ENCODE measurements around the gene GRID1. TPM values are rescaled to one million over a fixed set of nuclear protein-coding genes. Genes with fewer than 3 reads are reported as not detected.

GRID1 gene
- total RNA-seq, 1 donor from 2014 or later: 7.1 TPM

DNA sequence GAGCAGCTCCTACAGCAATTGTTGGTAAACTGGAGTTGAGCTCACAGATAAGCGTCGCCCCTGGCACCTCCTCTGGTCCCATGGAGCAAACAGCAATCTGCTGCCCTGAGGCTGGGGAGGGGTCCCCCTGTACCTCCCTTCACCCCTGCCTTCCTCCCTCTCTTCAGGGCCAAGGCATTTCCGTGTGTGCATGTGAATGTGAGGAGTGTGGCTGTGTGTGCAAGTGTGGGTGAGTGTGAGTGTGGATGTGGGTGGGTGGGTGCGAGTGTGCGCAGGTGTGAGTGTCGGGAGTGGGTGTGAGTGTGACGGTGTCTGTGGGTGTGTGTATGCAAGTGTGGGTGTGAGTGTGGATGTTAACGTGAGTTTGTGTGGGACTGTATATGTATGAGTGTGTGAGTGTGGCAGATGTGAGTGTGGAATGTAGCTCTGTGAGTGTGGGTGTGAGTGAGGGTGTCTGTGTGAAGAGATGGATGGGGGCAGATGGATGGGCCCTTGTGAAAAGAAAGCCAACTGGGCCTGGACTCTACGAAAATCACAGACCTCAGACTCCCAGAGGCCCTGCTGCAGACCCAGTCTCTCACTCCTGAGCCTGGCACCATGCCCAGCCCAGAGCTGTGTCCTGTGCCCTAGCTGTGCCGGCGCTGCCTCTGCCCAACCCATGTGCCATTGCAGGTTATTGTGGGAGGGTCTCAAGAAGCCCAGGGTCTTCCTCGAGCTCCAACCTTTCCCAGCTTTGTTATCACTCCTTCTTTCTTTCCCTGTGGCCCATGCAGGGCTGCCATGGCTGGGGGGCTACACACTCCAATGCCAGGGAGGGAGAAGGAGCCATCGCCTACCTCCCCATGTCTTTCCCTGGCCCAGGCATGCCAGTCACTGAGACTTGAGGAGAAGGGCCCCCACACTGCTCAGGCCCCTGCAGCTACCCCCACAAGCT lies 73.9 kb downstream of the GRID1 start:
- TF ChIP-seq POLR2A (IDR thresholded peaks at IDR 0.05) (no peak), POLR2AphosphoS5 (IDR thresholded peaks at IDR 0.05; ENCODE audit: insufficient read depth in 1 of 2, low read depth in 1 of 2) (no peak)
- TF ChIP-seq, protein P1, sequence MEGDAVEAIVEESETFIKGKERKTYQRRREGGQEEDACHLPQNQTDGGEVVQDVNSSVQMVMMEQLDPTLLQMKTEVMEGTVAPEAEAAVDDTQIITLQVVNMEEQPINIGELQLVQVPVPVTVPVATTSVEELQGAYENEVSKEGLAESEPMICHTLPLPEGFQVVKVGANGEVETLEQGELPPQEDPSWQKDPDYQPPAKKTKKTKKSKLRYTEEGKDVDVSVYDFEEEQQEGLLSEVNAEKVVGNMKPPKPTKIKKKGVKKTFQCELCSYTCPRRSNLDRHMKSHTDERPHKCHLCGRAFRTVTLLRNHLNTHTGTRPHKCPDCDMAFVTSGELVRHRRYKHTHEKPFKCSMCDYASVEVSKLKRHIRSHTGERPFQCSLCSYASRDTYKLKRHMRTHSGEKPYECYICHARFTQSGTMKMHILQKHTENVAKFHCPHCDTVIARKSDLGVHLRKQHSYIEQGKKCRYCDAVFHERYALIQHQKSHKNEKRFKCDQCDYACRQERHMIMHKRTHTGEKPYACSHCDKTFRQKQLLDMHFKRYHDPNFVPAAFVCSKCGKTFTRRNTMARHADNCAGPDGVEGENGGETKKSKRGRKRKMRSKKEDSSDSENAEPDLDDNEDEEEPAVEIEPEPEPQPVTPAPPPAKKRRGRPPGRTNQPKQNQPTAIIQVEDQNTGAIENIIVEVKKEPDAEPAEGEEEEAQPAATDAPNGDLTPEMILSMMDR (IDR thresholded peaks at IDR 0.05): no peak
- H3K27ac ChIP-seq: no peak overlapping the region
- H3K4me3 ChIP-seq: no peak overlapping the region
- DNase-seq (ENCODE audit: extremely low spot score in 2 of 2): peak; percentile 72 to 94
- no peaks in the 10 kb centered on the region for H3K27me3 ChIP-seq
- no peaks in the 10 kb centered on the region for H3K9me3 ChIP-seq
- H3K36me3 ChIP-seq: no peaks in the 10 kb centered on the region
- H3K4me1 ChIP-seq: no peaks in the 10 kb centered on the region
- intact Hi-C loops (cut with DNase I): no loop called here

DNA sequence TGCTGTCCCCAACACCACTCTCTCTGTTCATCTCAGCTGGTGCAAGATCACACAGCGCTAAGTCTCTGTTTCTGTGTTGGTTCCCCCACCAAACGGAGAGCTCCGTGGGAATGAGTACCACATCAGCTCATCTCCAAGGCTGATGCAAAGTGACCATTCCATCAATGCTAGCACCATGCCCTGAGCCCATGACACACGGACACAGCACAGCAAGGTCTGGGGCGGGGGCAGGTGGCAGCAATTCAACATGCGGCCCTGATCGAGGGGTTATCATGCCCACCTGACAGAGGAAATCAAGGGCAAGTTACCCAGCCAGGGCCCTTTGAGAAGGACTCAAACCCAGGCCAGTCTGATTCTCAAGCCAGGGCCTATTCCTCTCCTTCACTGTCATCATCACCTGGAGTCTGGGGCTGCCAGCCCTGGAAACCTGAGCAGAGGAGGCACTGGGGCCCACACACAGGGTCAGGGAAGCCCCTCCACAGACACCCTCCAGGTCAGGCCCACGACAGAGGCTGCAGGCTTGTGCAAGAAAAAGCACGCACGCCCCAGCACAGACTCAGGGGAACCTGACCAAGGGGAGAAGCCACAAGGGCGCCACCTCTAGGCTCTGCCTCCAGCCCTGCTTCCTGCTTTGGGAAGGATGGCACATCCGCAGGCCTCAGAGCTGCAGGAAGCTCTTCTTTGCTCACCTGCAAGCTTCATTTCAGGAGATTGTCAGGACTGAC lies 74.8 kb downstream of the GRID1 start:
- peak; percentile 74 to 80 for DNase-seq (ENCODE audit: extremely low spot score in 2 of 2)
- intact Hi-C loops (cut with DNase I): no loop called here
- no peak overlapping the region for H3K4me3 ChIP-seq
- H3K36me3 ChIP-seq: no peaks in the 10 kb centered on the region
- H3K9me3 ChIP-seq: no peaks in the 10 kb centered on the region
- TF ChIP-seq POLR2AphosphoS5 (IDR thresholded peaks at IDR 0.05; ENCODE audit: insufficient read depth in 1 of 2, low read depth in 1 of 2) (no peak), POLR2A (IDR thresholded peaks at IDR 0.05) (no peak)
- TF ChIP-seq, protein P1 (IDR thresholded peaks at IDR 0.05): no peak
- H3K4me1 ChIP-seq: no peaks in the 10 kb centered on the region
- no peaks in the 10 kb centered on the region for H3K27me3 ChIP-seq
- no peak overlapping the region for H3K27ac ChIP-seq

DNA sequence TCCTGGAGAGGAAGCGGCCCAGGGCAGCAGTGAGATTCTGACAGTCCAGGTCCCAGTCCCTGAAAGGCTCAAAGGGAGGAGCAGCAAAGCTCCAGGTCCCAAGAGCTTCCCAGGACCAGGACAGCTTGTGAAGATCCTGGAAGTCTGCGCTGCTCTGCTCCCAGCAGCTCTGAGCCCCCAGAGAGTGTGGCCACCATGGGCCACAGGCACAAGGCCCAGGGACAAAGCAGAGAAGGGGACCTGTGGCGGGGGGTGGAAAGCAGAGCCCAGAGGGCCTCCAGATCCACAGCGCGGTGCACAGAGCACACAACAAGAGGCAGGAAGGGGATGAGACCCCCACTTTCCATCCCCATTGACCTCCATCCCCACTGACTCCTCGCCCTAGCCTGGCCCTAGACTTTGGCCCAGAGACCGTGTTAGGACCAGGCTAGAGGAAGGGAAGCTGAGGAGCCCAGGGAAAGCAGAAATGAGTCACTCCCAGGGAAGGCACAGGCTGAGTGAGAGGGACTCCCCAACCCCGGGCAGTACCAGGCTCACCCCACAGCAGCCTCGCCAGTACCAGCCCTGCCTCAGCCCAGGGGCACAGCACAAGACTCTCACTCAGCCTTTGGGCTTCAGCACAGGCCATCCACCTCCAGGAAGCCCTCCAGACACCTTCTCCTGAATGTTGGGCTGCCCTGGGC lies 75.5 kb downstream of the GRID1 start:
- Histone ChIP-seq H3K36me3 (no peaks in the 10 kb centered on the region), H3K4me1 (no peaks in the 10 kb centered on the region), H3K27ac (no peak overlapping the region), H3K27me3 (no peaks in the 10 kb centered on the region), H3K9me3 (no peaks in the 10 kb centered on the region), H3K4me3 (no peak overlapping the region)
- no peak for TF ChIP-seq POLR2A (IDR thresholded peaks at IDR 0.05)
- TF ChIP-seq POLR2AphosphoS5 (IDR thresholded peaks at IDR 0.05; ENCODE audit: insufficient read depth in 1 of 2, low read depth in 1 of 2): no peak
- TF ChIP-seq, protein P1 (IDR thresholded peaks at IDR 0.05): no peak
- DNase-seq (ENCODE audit: extremely low spot score in 2 of 2): peak; percentile 52 to 71
- intact Hi-C loops (cut with DNase I): no loop called here

DNA sequence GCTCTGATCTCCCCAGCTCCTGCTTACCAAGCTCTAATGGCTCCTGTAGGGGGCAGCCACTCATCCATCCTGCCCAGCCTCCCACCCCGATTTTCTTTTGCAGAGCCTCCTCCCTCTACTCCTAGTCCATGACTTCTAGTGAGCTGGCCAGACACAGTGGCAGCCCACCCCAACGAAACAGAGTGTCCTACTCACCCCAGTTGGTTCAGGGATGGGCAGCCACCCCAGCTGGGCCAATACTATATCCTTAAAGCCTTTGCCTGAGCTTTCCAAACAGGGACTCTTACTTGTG lies 77.1 kb downstream of the GRID1 start:
- TF ChIP-seq POLR2AphosphoS5 (IDR thresholded peaks at IDR 0.05; ENCODE audit: insufficient read depth in 1 of 2, low read depth in 1 of 2) (no peak), POLR2A (IDR thresholded peaks at IDR 0.05) (no peak)
- TF ChIP-seq, protein P1 (IDR thresholded peaks at IDR 0.05): no peak
- peak in 1 of 2 donors; percentile 72 for DNase-seq (ENCODE audit: extremely low spot score in 2 of 2)
- no peak overlapping the region for H3K27ac ChIP-seq

More for the DNA sequence above, 77.1 kb downstream of the GRID1 start:
- H3K4me3 ChIP-seq: no peak overlapping the region
- no peaks in the 10 kb centered on the region for H3K9me3 ChIP-seq
- intact Hi-C loops (cut with DNase I): no loop called here
- no peaks in the 10 kb centered on the region for H3K4me1 ChIP-seq
- H3K36me3 ChIP-seq: no peaks in the 10 kb centered on the region
- H3K27me3 ChIP-seq: no peaks in the 10 kb centered on the region
